Endodermal cell (in vitro differentiated cells): Measurements from ENCODE around the gene JMY. TPM values are rescaled to one million over a fixed set of nuclear protein-coding genes. Genes with fewer than 3 reads are reported as not detected.

Source experiments
- DNase-seq: peaks from one replicate; pipeline ENCODE4 v3.0.0-alpha.2; 2017
- H3K27ac ChIP-seq: 2 replicates; pipeline ENCODE4 v1.5.1; 2013; ENCODE audit warnings: mild to moderate bottlenecking, low read depth, low read length, moderate library complexity
- H3K27me3 ChIP-seq: 2 replicates; pipeline ENCODE4 v1.6.1; 2013; ENCODE audit warnings: mild to moderate bottlenecking, low read length, moderate library complexity; ENCODE audit not compliant: insufficient read depth, control insufficient read depth, poor library complexity, severe bottlenecking
- H3K36me3 ChIP-seq: 2 replicates; pipeline ENCODE4 v1.7.0; 2013; ENCODE audit warnings: mild to moderate bottlenecking, low read length, moderate library complexity; ENCODE audit not compliant: control insufficient read depth, insufficient read depth
- H3K4me1 ChIP-seq: one replicate; pipeline ENCODE4 v1.7.0; 2013; ENCODE audit warnings: low read length; ENCODE audit not compliant: control insufficient read depth, insufficient read depth
- H3K4me3 ChIP-seq: 2 replicates; pipeline ENCODE4 v1.5.1; 2013; ENCODE audit warnings: mild to moderate bottlenecking, low read length, moderate library complexity
- H3K9ac ChIP-seq: 2 replicates; pipeline ENCODE4 v1.6.1; 2013; ENCODE audit warnings: mild to moderate bottlenecking, low read length, moderate library complexity; ENCODE audit not compliant: poor library complexity, severe bottlenecking; ENCODE audit errors: extremely low read depth
- H3K9me3 ChIP-seq: 2 replicates; pipeline ENCODE4 v1.6.1; 2013; ENCODE audit warnings: mild to moderate bottlenecking, low read length, moderate library complexity; ENCODE audit not compliant: control insufficient read depth
- H3K27ac Mint-ChIP-seq: 2 replicates; pipeline ENCODE4 v1.8.0; 2020; ENCODE audit warnings: mixed read lengths
- H3K27me3 Mint-ChIP-seq: 2 replicates; pipeline ENCODE4 v1.8.0; 2021; ENCODE audit warnings: mild to moderate bottlenecking, mixed read lengths; ENCODE audit not compliant: insufficient read depth
- H3K36me3 Mint-ChIP-seq: 2 replicates; pipeline ENCODE4 v1.8.0; 2020; ENCODE audit warnings: low read depth, mixed read lengths
- H3K4me1 Mint-ChIP-seq: 2 replicates; pipeline ENCODE4 v1.8.0; 2020; ENCODE audit warnings: mixed read lengths
- H3K4me3 Mint-ChIP-seq: 2 replicates; pipeline ENCODE4 v1.8.0; 2020; ENCODE audit warnings: mild to moderate bottlenecking, moderate library complexity, mixed read lengths
- H3K9me3 Mint-ChIP-seq: 2 replicates; pipeline ENCODE4 v1.8.0; 2020; ENCODE audit warnings: mild to moderate bottlenecking, mixed read lengths
- CTCF ChIP-seq: fragments of 200-600 bp; sonication (generic); conservative IDR thresholded peaks from 2 replicates; pipeline ENCODE4 v1.5.0; 2021; ENCODE audit warnings: antibody characterized with exemption, mild to moderate bottlenecking
- WGBS, 2 experiments: methylation state at CpG; one replicate each; pipeline versions ENCODE4 v1.1.5 to v1.1.7; 2013; ENCODE audit warnings: missing lambda C conversion rate in 2 of 2, mixed read lengths in 1 of 2; ENCODE audit not compliant: insufficient coverage in 1 of 2, insufficient read length in 1 of 2; 5-methylcytosine and 5-hydroxymethylcytosine counted together
- total RNA-seq, 2 donors: library from RNA; stranded (reverse); fragmentation: NEBNext Ultra II Directional in 1 of 2; extraction: Animal tissue kit (Norgen Biotek cat#: 25700) in 1 of 2; gene quantifications; 2 replicates in 1 of 2; 3 replicates in 1 of 2; pipeline ENCODE4 v1.2.1, GENCODE V29; 2021

Gene JMY
- total RNA-seq, 2 donors from 2014 or later, result 19.4 to 20.8 TPM

GRCh38 chr5:79349881-79350280, 114.0 kb downstream of the JMY start:
- H3K27me3 Mint-ChIP-seq, result no peaks in the 10 kb centered on the region
- H3K36me3 ChIP-seq, result no peaks in the 10 kb centered on the region
- peaks cover 5% of the 10 kb centered on the region for H3K9me3 ChIP-seq
- no peaks in the 10 kb centered on the region for H3K27me3 ChIP-seq
- no peak overlapping the region for H3K9ac ChIP-seq
- H3K27ac Mint-ChIP-seq, result no peak overlapping the region
- no peak overlapping the region for H3K4me3 ChIP-seq
- H3K36me3 Mint-ChIP-seq, result peaks cover 19% of the 10 kb centered on the region
- H3K4me3 Mint-ChIP-seq, result no peak overlapping the region
- no peak overlapping the region for H3K27ac ChIP-seq
- H3K9me3 Mint-ChIP-seq, result peaks cover 31% of the 10 kb centered on the region
- TF ChIP-seq CTCF, result no peak
- no peaks in the 10 kb centered on the region for H3K4me1 ChIP-seq
- H3K4me1 Mint-ChIP-seq, result no peaks in the 10 kb centered on the region
- WGBS, 2 experiments, result 94 to 100% methylated on average over 1 to 2 of the region's 2 CpGs
- DNase-seq, result no peak

GRCh38 chr5:79357398-79357797, 121.5 kb downstream of the JMY start:
- Histone ChIP-seq H3K4me3 (no peak overlapping the region), H3K27me3 (no peaks in the 10 kb centered on the region), H3K4me1 (no peaks in the 10 kb centered on the region), H3K9ac (no peak overlapping the region), H3K36me3 (no peaks in the 10 kb centered on the region), H3K9me3 (peaks cover 4% of the 10 kb centered on the region), H3K27ac (no peak overlapping the region)
- Mint-ChIP-seq H3K36me3 (peaks cover 8% of the 10 kb centered on the region), H3K27ac (no peak overlapping the region), H3K4me1 (no peaks in the 10 kb centered on the region), H3K9me3 (peaks cover 14% of the 10 kb centered on the region), H3K27me3 (no peaks in the 10 kb centered on the region), H3K4me3 (no peak overlapping the region)
- no peak for TF ChIP-seq CTCF
- DNase-seq, result no peak
- WGBS, 2 experiments, result 78 to 100% methylated on average over 1 of the region's 1 CpG

Other genes starting within 250 kb of the JMY start
- gene DMGDH, start 166.5 kb upstream of the JMY start, total RNA-seq, result 1 to 10 TPM in 1 of 2 donors, under 1 TPM in 1; 0.73 to 4.7 TPM
- gene BHMT2, start 166.4 kb upstream of the JMY start, total RNA-seq, result under 1 TPM in 1 of 2 donors, not detected in 1; 0.46 TPM
- 1 to 10 TPM in 1 of 2 donors, under 1 TPM in 1; 0.81 to 1.3 TPM for gene BHMT, start 124.3 kb upstream of the JMY start, total RNA-seq